Measurements from ENCODE around the gene DDIT4. TPM values are rescaled to one million over a fixed set of nuclear protein-coding genes. Genes with fewer than 3 reads are reported as not detected.

Gene DDIT4
- total RNA-seq, 2 experiments from 2014 or later: 750 to 1,039 TPM

GRCh38 chr10:72308320-72308987 is 34.7 kb downstream of the DDIT4 start:
- no peaks in the 10 kb centered on the region for H3K27me3 Mint-ChIP-seq
- ATAC-seq: peak; percentile 26
- H3K4me1 Mint-ChIP-seq: peaks cover 74% of the 10 kb centered on the region
- peak overlapping the region; percentile 89 for H3K27ac Mint-ChIP-seq
- intact Hi-C loops (cut with DNase I, micrococcal nuclease): no loop called here
- DNase-seq: peak; percentile 68
- ChIA-PET POLR2A (interaction anchor here (0.6 to 1.6 kb wide), 8 partner anchors 11 to 224 kb away, joined by 3 to 18 read pairs (median 6); partner anchors contain the start of gene DDIT4), CTCF (interaction anchor here (0.5 to 1.8 kb wide), 10 partner anchors 10 to 191 kb away, joined by 3 to 22 read pairs (median 3); no protein-coding TSS in a partner anchor)
- H3K9me3 Mint-ChIP-seq (ENCODE audit: low read depth): no peaks in the 10 kb centered on the region
- H3K4me3 Mint-ChIP-seq: peak overlapping the region; percentile 9
- no peaks in the 10 kb centered on the region for H3K36me3 Mint-ChIP-seq (ENCODE audit: low read depth)

- intact Hi-C loops (cut with DNase I, micrococcal nuclease): no loop called here
- Mint-ChIP-seq H3K4me3 (peak overlapping the region; percentile 26), H3K36me3 (ENCODE audit: low read depth) (no peaks in the 10 kb centered on the region), H3K9me3 (ENCODE audit: low read depth) (no peaks in the 10 kb centered on the region), H3K4me1 (peaks cover 71% of the 10 kb centered on the region), H3K27me3 (no peaks in the 10 kb centered on the region), H3K27ac (peak overlapping the region; percentile 89)
- ChIA-PET CTCF (interaction anchor here (0.5 to 1.8 kb wide), 7 partner anchors 9 to 192 kb away, joined by 3 to 22 read pairs (median 3); no protein-coding TSS in a partner anchor), POLR2A (interaction anchor here (0.6 to 1.6 kb wide), 7 partner anchors 10 to 225 kb away, joined by 3 to 18 read pairs (median 6); partner anchors contain the start of gene DDIT4)
- ATAC-seq: no peak
- peak; percentile 57 for DNase-seq
Measured at GRCh38 chr10:72309290-72310240, 35.8 kb downstream of the DDIT4 start.

GRCh38 chr10:72310241-72310633 is 36.5 kb downstream of the DDIT4 start:
- DNase-seq: no peak
- H3K4me1 Mint-ChIP-seq: peaks cover 72% of the 10 kb centered on the region
- no peak overlapping the region for H3K4me3 Mint-ChIP-seq
- H3K36me3 Mint-ChIP-seq (ENCODE audit: low read depth): no peaks in the 10 kb centered on the region
- no peak for ATAC-seq
- H3K27ac Mint-ChIP-seq: peak overlapping the region; percentile 89
- no peaks in the 10 kb centered on the region for H3K27me3 Mint-ChIP-seq
- intact Hi-C loops (cut with DNase I, micrococcal nuclease): no loop called here
- no peaks in the 10 kb centered on the region for H3K9me3 Mint-ChIP-seq (ENCODE audit: low read depth)
- POLR2A ChIA-PET: no interaction called here
- CTCF ChIA-PET: interaction anchor here (1.9 kb wide), 1 partner anchor 10 kb away, joined by 6 read pairs; no protein-coding TSS in a partner anchor

GRCh38 chr10:72310636-72311035 is 36.9 kb downstream of the DDIT4 start:
- Mint-ChIP-seq H3K9me3 (ENCODE audit: low read depth) (no peaks in the 10 kb centered on the region), H3K27ac (peak overlapping the region; percentile 89), H3K27me3 (no peaks in the 10 kb centered on the region), H3K4me3 (no peak overlapping the region), H3K36me3 (ENCODE audit: low read depth) (no peaks in the 10 kb centered on the region), H3K4me1 (peaks cover 72% of the 10 kb centered on the region)
- CTCF ChIA-PET: interaction anchor here (1.9 kb wide), 1 partner anchor 10 kb away, joined by 6 read pairs; no protein-coding TSS in a partner anchor
- POLR2A ChIA-PET: interaction anchor here (1.4 kb wide), 1 partner anchor 11 kb away, joined by 4 read pairs; no protein-coding TSS in a partner anchor
- ATAC-seq (no peak), DNase-seq (no peak)
- intact Hi-C loops (cut with DNase I, micrococcal nuclease): no loop called here

- peaks cover 3% of the 10 kb centered on the region for H3K36me3 Mint-ChIP-seq (ENCODE audit: low read depth)
- intact Hi-C loops (cut with DNase I, micrococcal nuclease): no loop called here
- CTCF ChIA-PET: interaction anchor here (1.6 to 1.9 kb wide), 2 partner anchors 9 to 21 kb away, joined by 3 to 6 read pairs; no protein-coding TSS in a partner anchor
- no peaks in the 10 kb centered on the region for H3K9me3 Mint-ChIP-seq (ENCODE audit: low read depth)
- no peaks in the 10 kb centered on the region for H3K27me3 Mint-ChIP-seq
- H3K4me1 Mint-ChIP-seq: peaks cover 74% of the 10 kb centered on the region
- DNase-seq: peak; percentile 57
- POLR2A ChIA-PET: interaction anchor here (0.6 to 1.4 kb wide), 4 partner anchors 8 to 147 kb away, joined by 3 to 4 read pairs (median 4); no protein-coding TSS in a partner anchor
- ATAC-seq: peak; percentile 76
- no peak overlapping the region for H3K4me3 Mint-ChIP-seq
- peak overlapping the region; percentile 11 for H3K27ac Mint-ChIP-seq
Measured at GRCh38 chr10:72311667-72312066, 37.9 kb downstream of the DDIT4 start.

GRCh38 chr10:72312865-72313391 is 39.2 kb downstream of the DDIT4 start:
- POLR2A ChIA-PET: interaction anchor here (0.6 to 1.4 kb wide), 3 partner anchors 19 to 44 kb away, joined by 3 to 4 read pairs (median 3); no protein-coding TSS in a partner anchor
- DNase-seq (no peak), ATAC-seq (no peak)
- intact Hi-C loops (cut with DNase I, micrococcal nuclease): no loop called here
- CTCF ChIA-PET: no interaction called here
- Mint-ChIP-seq H3K4me1 (peaks cover 75% of the 10 kb centered on the region), H3K36me3 (ENCODE audit: low read depth) (peaks cover 6% of the 10 kb centered on the region), H3K4me3 (no peak overlapping the region), H3K27ac (no peak overlapping the region), H3K27me3 (no peaks in the 10 kb centered on the region), H3K9me3 (ENCODE audit: low read depth) (no peaks in the 10 kb centered on the region)

GRCh38 chr10:72314263-72314662 is 40.5 kb downstream of the DDIT4 start:
- CTCF ChIA-PET: interaction anchor here (1.8 kb wide), 1 partner anchor 12 kb away, joined by 4 read pairs; no protein-coding TSS in a partner anchor
- Mint-ChIP-seq H3K27ac (no peak overlapping the region), H3K4me1 (peaks cover 73% of the 10 kb centered on the region), H3K27me3 (no peaks in the 10 kb centered on the region), H3K36me3 (ENCODE audit: low read depth) (peaks cover 6% of the 10 kb centered on the region), H3K4me3 (no peak overlapping the region), H3K9me3 (ENCODE audit: low read depth) (no peaks in the 10 kb centered on the region)
- POLR2A ChIA-PET: interaction anchor here (1.4 kb wide), 1 partner anchor 18 kb away, joined by 3 read pairs; no protein-coding TSS in a partner anchor
- intact Hi-C loops (cut with DNase I, micrococcal nuclease): no loop called here
- no peak for ATAC-seq
- DNase-seq: no peak

- CTCF ChIA-PET: interaction anchor here (1.8 kb wide), 1 partner anchor 12 kb away, joined by 4 read pairs; no protein-coding TSS in a partner anchor
Measured at GRCh38 chr10:72315054-72315453, 41.3 kb downstream of the DDIT4 start.

GRCh38 chr10:72315611-72316385 is 42.1 kb downstream of the DDIT4 start:
- intact Hi-C loops (cut with DNase I, micrococcal nuclease): no loop called here
- Mint-ChIP-seq H3K9me3 (ENCODE audit: low read depth) (no peaks in the 10 kb centered on the region), H3K27me3 (no peaks in the 10 kb centered on the region), H3K4me3 (no peak overlapping the region), H3K4me1 (peaks cover 66% of the 10 kb centered on the region), H3K36me3 (ENCODE audit: low read depth) (peaks cover 6% of the 10 kb centered on the region), H3K27ac (peak overlapping the region; percentile 92)
- ChIA-PET CTCF (interaction anchor here (0.6 to 1.8 kb wide), 3 partner anchors 9 to 1246 kb away, joined by 4 to 5 read pairs (median 4); no protein-coding TSS in a partner anchor), POLR2A (interaction anchor here (0.6 to 8.2 kb wide), 4 partner anchors 11 to 71 kb away, joined by 4 to 104 read pairs (median 8); no protein-coding TSS in a partner anchor)
- DNase-seq (no peak), ATAC-seq (no peak)

More at GRCh38 chr10:72315054-72315453, 41.3 kb downstream of the DDIT4 start:
- no peak for DNase-seq
- POLR2A ChIA-PET: interaction anchor here (0.6 to 1.4 kb wide), 3 partner anchors 12 to 98 kb away, joined by 6 to 9 read pairs (median 6); no protein-coding TSS in a partner anchor
- ATAC-seq: no peak
- peaks cover 66% of the 10 kb centered on the region for H3K4me1 Mint-ChIP-seq
- no peaks in the 10 kb centered on the region for H3K9me3 Mint-ChIP-seq (ENCODE audit: low read depth)
- intact Hi-C loops (cut with DNase I, micrococcal nuclease): no loop called here
- no peak overlapping the region for H3K4me3 Mint-ChIP-seq
- H3K36me3 Mint-ChIP-seq (ENCODE audit: low read depth): peaks cover 6% of the 10 kb centered on the region
- no peaks in the 10 kb centered on the region for H3K27me3 Mint-ChIP-seq
- H3K27ac Mint-ChIP-seq: peak overlapping the region; percentile 24

GRCh38 chr10:72316386-72316700 is 42.6 kb downstream of the DDIT4 start:
- no peak overlapping the region for H3K4me3 Mint-ChIP-seq
- no peaks in the 10 kb centered on the region for H3K27me3 Mint-ChIP-seq
- H3K27ac Mint-ChIP-seq: peak overlapping the region; percentile 92
- no peak for ATAC-seq
- intact Hi-C loops (cut with DNase I, micrococcal nuclease): no loop called here
- H3K9me3 Mint-ChIP-seq (ENCODE audit: low read depth): no peaks in the 10 kb centered on the region
- DNase-seq: no peak
- H3K36me3 Mint-ChIP-seq (ENCODE audit: low read depth): peaks cover 6% of the 10 kb centered on the region
- POLR2A ChIA-PET: interaction anchor here (1.0 to 8.2 kb wide), 3 partner anchors 13 to 19 kb away, joined by 4 to 104 read pairs (median 6); no protein-coding TSS in a partner anchor
- CTCF ChIA-PET: interaction anchor here (0.6 to 4.9 kb wide), 4 partner anchors 8 to 1246 kb away, joined by 4 to 22 read pairs (median 4); no protein-coding TSS in a partner anchor
- peaks cover 66% of the 10 kb centered on the region for H3K4me1 Mint-ChIP-seq

Data from activated CD4-positive, alpha-beta T cell treated with anti-CD3 and anti-CD28 coated beads for 36 hours (primary cell).